Colon (tissue), 2 donors: ENCODE data around the gene GAL3ST2.
"Not testable (repeated sequence)": the region's sequence is repeated elsewhere in the genome, so short reads cannot be mapped to it uniquely, and the experiment has no call there.

Experiments used
- FAIRE-seq: peaks from 2 replicates; lab custom pipeline; 2012; peaks lifted over from hg19 to GRCh38; lab: Jason Lieb, UNC
- donor health status: control.
- donor health status: control.

GAL3ST2 gene

GRCh38 chr2:241776336-241777169 is at the start of gene GAL3ST2:
Gene GAL3ST2 (plus strand): TSS chr2:241776822. CDS start chr2:241776956, 134 bp downstream.
- no peak for FAIRE-seq

GRCh38 chr2:241728000-241728399 is 48.6 kb upstream of the GAL3ST2 start:
- no peak for FAIRE-seq

- no peak for FAIRE-seq
These were observed 48.0 kb upstream of the GAL3ST2 start for GRCh38 chr2:241728627-241729026.

GRCh38 chr2:241729868-241730267 is 46.8 kb upstream of the GAL3ST2 start:
- no peak for FAIRE-seq

GRCh38 chr2:241730671-241731293 is 45.8 kb upstream of the GAL3ST2 start:
- no peak for FAIRE-seq

- not testable (repeated sequence) for FAIRE-seq
These were observed 44.0 kb upstream of the GAL3ST2 start for GRCh38 chr2:241732513-241733186.

- no peak for FAIRE-seq
These were observed 43.0 kb upstream of the GAL3ST2 start for GRCh38 chr2:241733391-241734207.

- no peak for FAIRE-seq
These were observed 42.5 kb upstream of the GAL3ST2 start for GRCh38 chr2:241734208-241734466.

- no peak for FAIRE-seq
These were observed 42.0 kb upstream of the GAL3ST2 start, which contains the start of gene D2HGDH for GRCh38 chr2:241734467-241735208. Gene D2HGDH (plus strand): TSS chr2:241734630. CDS start chr2:241735225, 595 bp downstream.

- no peak for FAIRE-seq
These were observed 40.5 kb upstream of the GAL3ST2 start for GRCh38 chr2:241736111-241736510.

GRCh38 chr2:241738040-241738686 is 38.5 kb upstream of the GAL3ST2 start:
- FAIRE-seq, result no peak

- FAIRE-seq, result no peak
These were observed 37.4 kb upstream of the GAL3ST2 start for GRCh38 chr2:241739177-241739576.

GRCh38 chr2:241739651-241740050 is 37.0 kb upstream of the GAL3ST2 start:
- FAIRE-seq, result no peak

- FAIRE-seq, result no peak
These were observed 35.6 kb upstream of the GAL3ST2 start for GRCh38 chr2:241741016-241741415.

GRCh38 chr2:241742320-241742939 is 34.2 kb upstream of the GAL3ST2 start:
- FAIRE-seq, result no peak

- FAIRE-seq, result not testable (repeated sequence)
These were observed 33.6 kb upstream of the GAL3ST2 start for GRCh38 chr2:241743008-241743407.

GRCh38 chr2:241743620-241744019 is 33.0 kb upstream of the GAL3ST2 start:
- FAIRE-seq, result no peak

GRCh38 chr2:241744028-241744754 is 32.4 kb upstream of the GAL3ST2 start:
- no peak for FAIRE-seq

GRCh38 chr2:241745276-241745675 is 31.3 kb upstream of the GAL3ST2 start:
- FAIRE-seq, result no peak

GRCh38 chr2:241746084-241746483 is 30.5 kb upstream of the GAL3ST2 start:
- FAIRE-seq, result no peak
